SH-SY5Y (cell line): ENCODE results near the gene UPK3A.

Experiments used
- GATA2 ChIP-seq: IDR thresholded peaks from 2 replicates; pipeline ENCODE4 v1.6.1; 2011; ENCODE audit warnings: mild to moderate bottlenecking, low read depth, low read length
- GATA3 ChIP-seq: IDR thresholded peaks from 2 replicates; pipeline ENCODE4 v1.6.1; 2011; ENCODE audit warnings: low read depth, mild to moderate bottlenecking, low read length, moderate library complexity

The UPK3A gene

DNA sequence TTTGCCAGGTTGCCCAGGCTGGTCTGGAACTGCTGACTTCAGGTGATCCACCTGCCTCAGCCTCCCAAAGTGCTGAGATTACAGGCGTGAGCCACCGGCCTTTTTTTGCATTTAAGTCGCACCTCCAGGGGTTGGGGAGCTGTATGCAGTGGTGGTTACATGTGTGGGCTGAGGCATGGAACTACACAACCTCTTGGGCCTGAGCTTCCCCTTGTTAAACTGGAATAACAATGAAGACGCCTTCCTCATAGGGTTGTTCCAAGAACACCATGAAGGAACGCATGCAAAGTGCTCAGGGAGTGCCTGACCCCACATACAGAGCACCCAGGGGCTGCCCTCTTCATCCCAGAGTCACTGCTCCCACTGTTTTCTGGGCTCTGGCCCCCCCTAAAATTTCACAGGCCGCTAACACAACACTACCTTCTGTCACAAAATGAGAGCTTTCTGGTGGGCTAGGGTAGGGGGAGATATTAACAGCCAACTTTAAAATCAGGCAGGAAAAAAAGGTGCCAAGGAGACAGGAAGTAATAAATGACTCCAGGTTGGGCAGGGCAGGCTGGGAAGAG is 23.7 kb downstream of the UPK3A start:
- TF ChIP-seq GATA3 (no peak), GATA2 (no peak)

DNA sequence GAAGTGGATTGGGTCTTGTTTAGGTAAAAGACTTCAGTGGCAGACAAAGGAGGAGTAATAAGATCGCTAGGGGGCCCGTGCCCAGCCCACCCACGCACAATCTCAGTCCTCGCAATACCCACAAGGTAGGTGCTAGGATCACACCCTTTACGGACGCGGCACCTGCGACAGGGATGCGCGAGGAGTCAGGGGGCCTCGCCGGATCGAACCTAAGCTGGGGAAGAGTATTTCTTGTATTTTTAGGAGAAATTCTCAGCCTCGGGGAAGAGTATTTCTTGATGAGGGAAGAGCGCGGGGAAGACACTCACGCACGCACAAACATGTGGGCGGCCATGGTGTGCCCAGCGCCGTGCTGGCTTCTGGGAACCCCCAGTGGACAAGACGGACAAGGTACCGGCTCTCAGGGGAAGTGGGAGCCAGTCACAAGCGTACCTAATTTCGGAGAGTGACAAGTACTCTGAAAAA is 24.2 kb downstream of the UPK3A start:
- TF ChIP-seq GATA3 (no peak), GATA2 (no peak)

DNA sequence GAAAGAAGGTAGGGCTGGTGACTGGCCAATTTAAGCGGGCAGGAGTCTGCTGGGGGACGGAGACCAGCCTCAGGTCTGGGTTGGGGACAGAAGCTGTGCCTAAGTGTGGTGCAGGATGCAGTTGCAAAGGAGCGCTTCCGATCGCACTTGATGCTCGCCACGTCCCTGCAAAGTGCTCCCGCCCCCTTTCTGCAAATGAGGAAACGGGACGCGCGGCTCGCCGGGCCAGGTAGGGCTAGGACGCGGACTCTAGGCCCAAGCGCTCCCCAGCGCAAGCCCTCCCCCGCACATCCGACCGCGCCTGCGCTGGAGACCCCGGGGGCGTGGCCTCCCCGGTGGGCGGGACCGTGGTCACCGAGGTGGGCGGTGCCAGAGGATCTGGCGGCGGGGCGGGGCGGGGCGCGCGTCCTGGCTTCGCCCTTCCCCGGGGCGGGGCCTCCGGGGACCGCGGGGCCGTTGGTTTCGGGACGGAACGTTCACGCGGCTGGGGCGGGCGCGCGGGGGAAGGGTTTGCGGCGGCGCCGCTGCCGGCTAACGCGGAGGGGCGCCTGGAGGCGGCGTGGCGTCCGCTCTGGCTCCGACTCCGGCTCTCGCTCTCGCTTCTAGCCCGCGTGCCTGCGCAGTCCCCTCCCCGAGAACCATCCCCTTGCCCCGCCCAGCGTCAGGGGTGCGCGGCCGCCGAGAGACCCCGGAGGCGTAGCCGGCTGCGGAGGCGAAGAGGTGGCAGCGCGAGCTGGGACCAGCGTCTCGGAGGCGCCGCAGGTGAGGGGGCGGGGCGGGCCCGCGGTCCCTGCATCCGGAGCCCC is 24.9 kb downstream of the UPK3A start, which contains the start of gene FAM118A:
TSS of gene FAM118A (plus strand) at position 513 of the 806 bp plus-strand sequence. CDS start 12,446 bp downstream, outside the sequence.
- no peak; the same call in 1 of the 2 replicates for TF ChIP-seq GATA2
- no peak for TF ChIP-seq GATA3

DNA sequence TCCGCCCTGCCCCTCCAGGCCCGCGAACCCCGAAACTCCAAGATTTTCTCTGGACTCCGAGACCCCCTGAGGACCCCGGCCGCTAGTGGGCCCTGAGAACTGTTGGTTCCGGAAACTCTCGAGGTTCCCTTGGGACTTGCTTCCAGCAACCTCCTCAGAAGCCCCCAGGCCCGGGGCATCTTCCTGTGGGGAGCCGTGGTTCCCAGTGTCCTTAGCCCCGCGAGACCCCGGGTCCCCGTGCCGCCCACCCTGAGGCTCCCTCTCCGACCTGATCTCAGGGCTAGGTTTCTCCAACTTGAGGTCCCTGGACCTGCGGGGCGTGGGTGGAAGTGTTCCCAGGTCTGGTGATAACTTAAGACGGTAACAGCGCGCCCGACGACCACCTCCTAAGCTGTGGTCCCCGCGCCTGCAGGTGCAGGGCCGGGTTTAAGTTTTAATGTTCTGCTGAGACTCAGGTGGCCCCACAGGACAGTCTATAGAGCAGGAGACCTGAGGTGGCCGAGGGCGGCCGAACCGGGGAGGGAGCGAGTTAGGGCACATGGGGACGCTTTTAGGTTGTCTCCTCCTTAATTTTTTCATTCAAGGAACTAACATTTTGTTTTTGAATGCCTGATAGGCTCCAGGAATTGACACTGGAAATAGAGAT is 25.7 kb downstream of the UPK3A start:
- TF ChIP-seq GATA3 (no peak), GATA2 (no peak)

DNA sequence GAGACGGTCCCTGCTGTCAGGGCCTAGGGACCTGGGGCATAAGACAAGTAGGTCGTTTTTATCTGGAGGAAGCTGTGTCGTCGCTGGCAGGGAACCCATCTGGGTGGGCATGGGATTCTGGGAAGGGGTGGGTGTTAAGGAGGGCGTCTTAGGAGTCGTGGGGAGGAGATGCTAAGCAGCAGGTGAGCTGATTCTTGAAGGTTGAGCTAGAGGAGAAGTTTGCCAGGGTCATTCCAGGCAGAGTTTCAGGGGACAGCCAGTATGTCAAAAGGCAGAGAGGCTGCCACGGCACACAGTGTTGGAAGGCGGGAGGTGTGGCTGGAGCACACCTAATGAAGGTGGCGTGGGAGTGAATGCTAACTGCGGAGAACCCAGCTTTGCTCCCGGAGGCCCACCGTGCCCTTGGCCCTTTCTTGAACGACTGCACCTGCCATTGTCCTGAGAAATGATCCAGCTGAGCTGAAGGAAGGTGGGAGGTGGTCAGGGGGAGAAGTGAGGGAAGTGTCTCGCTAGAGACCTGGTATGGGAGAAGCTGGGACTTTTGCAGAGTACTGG is 26.3 kb downstream of the UPK3A start:
- TF ChIP-seq GATA2 (no peak), GATA3 (no peak)

DNA sequence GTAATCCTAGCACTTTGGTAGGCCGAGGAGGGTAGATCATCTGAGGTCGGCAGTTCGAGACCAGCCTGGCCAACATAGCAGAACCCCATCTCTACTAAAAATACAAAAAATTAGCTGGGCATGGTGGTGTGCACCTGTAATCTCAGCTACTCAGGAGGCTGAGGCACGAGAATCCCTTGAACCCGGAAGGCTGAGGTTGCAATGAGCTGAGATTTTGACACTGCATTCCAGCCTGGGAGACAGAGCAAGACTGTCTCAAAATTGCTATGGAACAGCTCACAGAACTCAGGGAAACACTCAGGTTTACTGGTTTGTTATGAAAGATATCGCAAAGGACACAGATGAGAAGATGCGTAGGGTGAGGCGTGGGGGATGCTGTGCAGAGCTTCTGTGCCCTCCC is 27.7 kb downstream of the UPK3A start:
- no peak for TF ChIP-seq GATA3
- no peak for TF ChIP-seq GATA2

DNA sequence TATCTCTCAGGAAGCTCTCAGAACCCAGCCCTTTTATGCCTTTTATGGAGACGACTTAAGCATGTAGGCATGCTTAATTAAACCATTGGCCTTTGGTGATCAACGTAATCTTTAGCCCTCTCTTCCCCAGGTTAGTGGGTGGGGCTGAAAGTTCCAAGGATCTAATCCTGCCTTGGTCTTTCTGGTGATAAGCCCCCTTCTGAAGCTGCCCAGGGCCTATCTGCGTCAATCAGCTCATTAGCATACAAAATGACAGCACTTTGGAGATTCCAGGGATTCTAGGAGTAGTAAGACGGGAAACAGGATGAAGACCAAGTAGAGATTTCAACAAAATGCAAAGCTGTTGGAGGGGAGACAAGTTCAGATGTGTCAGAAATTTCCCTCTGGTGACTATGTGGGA is 28.1 kb downstream of the UPK3A start:
- TF ChIP-seq GATA2 (no peak), GATA3 (no peak)

DNA sequence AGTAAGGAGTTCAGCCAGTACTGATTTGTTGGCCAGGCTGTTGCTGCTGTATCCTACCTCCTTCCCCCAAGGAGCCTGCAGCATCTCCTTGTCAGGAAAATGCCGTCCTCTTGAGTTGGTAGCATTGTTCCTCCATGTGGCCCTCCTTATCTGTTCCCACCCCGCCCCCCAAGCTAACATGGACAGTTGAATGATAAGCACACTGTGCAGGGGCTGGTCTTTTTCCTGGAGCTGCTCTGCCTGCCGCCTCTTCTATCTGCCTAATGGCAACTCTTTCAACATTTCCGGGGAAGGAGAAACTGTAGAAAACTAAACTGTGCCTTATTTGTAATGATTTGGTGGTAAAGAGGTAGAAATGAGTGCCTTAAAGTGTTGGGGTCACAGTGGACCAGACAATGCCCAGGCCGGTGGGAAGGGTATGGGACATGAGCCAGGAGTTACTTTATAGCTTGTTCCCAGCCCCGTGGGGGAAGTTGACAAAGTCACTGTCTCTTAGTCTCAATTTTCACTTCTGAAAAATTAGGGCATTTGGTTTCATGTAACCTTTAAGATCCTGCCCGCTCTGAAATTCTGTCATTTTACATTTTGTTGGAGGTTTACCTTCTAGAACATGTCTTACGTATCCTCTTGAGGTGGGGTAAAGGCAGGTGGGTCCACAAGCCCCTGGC is 29.4 kb downstream of the UPK3A start:
- TF ChIP-seq GATA2 = peak; percentile 70
- TF ChIP-seq GATA3 = no peak

DNA sequence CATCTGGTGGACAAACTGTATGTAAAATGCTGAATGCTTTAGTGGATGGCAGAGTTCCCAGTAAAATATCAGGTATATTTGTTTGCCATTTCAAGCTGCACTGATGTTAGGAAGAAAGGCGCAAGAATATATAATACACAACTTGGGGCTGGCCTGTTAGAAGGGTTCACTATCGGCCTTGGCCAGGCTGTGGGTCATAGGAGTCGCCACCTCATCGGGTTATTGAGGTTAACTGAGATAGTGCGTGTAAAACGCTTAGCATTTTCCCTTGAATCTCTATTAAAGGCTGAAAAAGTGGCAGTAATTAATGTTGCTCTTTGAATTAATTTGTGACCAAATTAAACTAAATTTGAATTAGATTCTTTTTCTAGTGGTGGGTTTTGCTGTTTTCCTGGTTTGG is 30.0 kb downstream of the UPK3A start:
- TF ChIP-seq GATA3 (no peak), GATA2 (no peak)

DNA sequence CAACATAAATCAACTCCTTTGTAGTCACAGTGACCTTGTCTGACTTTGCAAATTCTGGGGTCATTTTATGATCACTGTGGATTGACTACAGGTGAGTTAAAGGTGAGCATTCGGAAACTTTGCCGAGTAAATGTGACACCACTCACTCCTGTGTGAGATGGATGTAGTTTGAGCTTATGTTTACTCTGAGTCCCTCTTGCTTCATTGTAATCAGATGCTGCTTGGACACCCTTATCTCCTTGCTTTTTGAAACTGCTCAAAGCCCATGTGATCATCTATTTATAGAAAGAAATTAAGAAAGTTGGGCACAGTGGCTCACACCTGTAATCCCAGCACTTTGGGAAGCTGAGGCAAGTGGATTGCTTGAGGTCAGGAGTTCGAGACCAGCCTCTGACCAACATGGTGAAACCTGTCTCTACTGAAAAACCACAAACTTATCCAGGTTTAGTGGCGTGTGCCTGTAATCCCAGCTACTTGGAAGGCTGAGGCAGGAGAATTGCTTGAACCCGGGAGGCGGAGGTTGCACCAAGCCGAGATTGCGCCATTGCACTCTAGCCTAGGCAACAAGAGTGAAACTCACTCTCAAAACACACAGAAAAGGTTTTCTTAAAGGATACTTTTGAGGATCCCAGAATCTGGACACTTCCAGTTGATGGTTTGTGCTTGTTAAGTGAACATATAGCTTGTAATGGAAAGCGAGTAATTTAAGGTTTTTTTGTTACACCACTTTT is 32.2 kb downstream of the UPK3A start:
- TF ChIP-seq GATA2 = no peak

DNA sequence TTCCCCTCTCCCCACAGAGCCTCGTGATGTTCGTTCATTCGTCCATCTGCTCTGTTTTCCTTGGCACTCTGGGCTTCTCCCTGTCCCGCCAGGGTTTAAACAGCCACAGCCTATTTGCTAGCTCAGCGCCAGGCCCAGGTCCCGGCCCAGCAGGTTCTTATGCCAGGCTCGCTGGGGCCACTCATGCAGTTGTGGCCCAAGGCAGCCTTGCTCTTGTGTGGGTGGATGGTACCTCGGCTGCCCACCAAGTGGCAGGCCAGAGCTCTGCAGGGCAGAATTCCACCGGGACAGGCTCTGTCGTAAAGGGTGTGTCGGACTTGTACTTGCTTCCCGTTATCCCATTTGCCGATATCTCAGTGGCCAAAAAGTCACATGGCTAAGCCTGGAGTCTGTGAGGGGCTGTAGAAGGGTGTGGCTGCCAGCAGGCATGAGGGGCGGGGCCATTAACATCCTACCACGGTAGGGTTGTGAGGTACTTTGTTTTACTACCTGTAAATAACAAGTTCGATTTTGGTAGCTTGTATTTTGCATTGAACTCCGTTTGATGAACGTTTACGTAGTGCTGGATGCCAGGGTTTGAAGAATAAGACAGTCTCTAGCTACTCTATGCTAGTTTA is 32.9 kb downstream of the UPK3A start:
- TF ChIP-seq GATA2 (no peak), GATA3 (no peak)

DNA sequence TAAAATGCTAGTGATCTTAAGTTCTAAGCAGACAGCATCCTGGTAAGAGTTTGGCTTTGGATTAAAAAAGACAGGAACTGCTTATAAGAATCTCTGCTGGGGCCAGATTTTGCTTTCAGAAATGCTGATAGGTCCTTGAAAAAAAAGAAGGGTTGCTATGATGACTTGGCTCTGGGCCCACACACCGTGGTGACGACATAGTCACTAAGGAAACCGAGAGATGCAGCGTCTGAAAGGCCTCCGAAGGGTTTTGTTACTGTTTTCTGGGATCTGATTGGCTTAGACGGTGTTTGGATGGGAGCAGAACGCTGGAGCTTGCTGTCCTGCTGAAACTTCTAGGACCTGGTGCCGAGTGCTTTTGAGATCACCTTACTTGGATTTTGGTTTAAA is 33.4 kb downstream of the UPK3A start:
- TF ChIP-seq GATA2 = no peak
- TF ChIP-seq GATA3 = no peak

DNA sequence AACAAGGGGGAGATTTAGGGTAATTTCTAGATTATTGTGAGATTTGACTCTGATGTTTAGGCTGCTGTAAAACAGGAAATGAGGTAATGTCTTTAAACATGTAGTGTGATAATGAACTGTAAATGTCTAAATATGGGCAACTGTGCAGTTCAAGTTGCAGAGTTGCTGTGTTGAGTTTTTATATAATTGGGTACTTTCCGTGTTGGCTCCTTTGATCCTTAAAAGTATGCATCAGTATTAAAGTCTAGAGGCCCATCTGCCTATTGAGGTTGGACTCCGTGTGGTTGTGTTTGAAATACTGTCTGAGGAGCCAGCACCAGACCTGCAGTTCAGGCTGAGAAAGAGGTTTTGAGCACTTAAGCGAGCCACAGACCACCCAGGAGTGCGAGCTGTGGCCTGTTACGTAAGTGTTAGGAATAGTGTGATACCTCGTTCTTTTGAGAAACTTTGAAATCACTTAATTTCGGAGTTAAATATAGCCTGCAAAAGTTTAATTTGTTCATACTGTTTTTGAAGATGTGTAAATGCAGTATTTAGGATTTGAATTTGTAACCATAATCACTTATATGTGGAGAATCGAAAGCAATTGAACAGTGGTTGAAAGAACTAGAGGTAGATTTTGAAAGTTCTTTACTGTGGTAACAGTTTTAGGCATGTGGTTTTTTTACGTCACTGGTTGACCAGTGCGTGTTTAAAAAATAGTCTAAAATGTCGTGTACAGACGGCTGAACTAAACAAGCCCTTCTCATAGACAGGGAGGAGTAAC is 34.0 kb downstream of the UPK3A start:
- no peak for TF ChIP-seq GATA2
- no peak for TF ChIP-seq GATA3
